Activated CD4-positive, alpha-beta memory T cell treated with anti-CD3 and anti-CD28 coated beads for 36 hours (primary cell): ENCODE results near the gene KCTD16. TPM values are rescaled to one million over a fixed set of nuclear protein-coding genes. Genes with fewer than 3 reads are reported as not detected.

Experiments used
- CTCF ChIA-PET: fragments of 350-600 bp; sonication (Branson Sonifier 250); formaldehyde crosslinking; loops from one replicate; lab custom pipeline; 2021; ENCODE audit warnings: antibody characterized with exemption, inconsistent platforms; lab: Charles Lee
- POLR2A ChIA-PET: fragments of 350-600 bp; sonication (Branson Sonifier 250); formaldehyde crosslinking; loops from one replicate; lab custom pipeline; 2021; ENCODE audit warnings: antibody characterized with exemption; lab: Charles Lee
- DNase-seq: peaks from one replicate; pipeline ENCODE4 v3.0.0-alpha.2; 2020
- H3K27ac Mint-ChIP-seq: one replicate; pipeline ENCODE4 v1.8.0; 2021; ENCODE audit warnings: mixed read lengths
- H3K27me3 Mint-ChIP-seq: one replicate; pipeline ENCODE4 v1.8.0; 2021; ENCODE audit warnings: mixed read lengths
- H3K36me3 Mint-ChIP-seq: one replicate; pipeline ENCODE4 v1.8.0; 2021; ENCODE audit warnings: mixed read lengths
- H3K4me1 Mint-ChIP-seq: one replicate; pipeline ENCODE4 v1.8.0; 2021; ENCODE audit warnings: low read depth, mixed read lengths
- H3K4me3 Mint-ChIP-seq: one replicate; pipeline ENCODE4 v1.8.0; 2021; ENCODE audit warnings: mild to moderate bottlenecking, mixed read lengths
- H3K9me3 Mint-ChIP-seq: one replicate; pipeline ENCODE4 v1.8.0; 2021; ENCODE audit warnings: mixed read lengths
- intact Hi-C: fragments of 100-400 bp; cut with micrococcal nuclease; formaldehyde crosslinking; loops from one replicate; pipeline ENCODE4 v1.15.1; 2023
- total RNA-seq, 2 experiments: library from RNA; stranded (reverse); gene quantifications; one replicate each; pipeline ENCODE4 v1.2.3, GENCODE V29; 2021

KCTD16 gene
- total RNA-seq, 2 experiments from 2014 or later = 0.24 to 0.27 TPM

DNA sequence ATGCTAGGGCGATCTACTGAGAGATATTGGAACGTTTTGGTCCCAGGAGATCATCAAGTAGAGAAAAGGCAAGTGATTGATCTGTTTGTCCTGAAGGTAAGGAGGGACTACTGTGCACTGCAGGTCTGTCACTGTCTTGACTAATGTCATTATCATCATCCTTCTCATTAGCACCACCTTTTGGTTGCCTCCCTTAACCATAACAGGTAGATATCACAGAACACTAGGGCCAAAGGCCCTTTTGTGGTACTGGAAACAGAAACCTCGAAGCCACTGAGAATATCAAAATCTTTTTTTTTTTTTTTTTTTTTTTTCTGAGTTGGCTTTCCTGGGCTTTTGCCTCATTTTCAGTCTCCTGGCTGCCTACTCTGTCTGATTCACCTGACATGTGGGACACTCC lies 134.0 kb downstream of the KCTD16 start:
- intact Hi-C loops = no loop called here
- CTCF ChIA-PET = no interaction called here
- no peak overlapping the region for H3K27ac Mint-ChIP-seq
- DNase-seq = no peak
- H3K4me1 Mint-ChIP-seq = no peaks in the 10 kb centered on the region
- no peaks in the 10 kb centered on the region for H3K36me3 Mint-ChIP-seq
- POLR2A ChIA-PET = no interaction called here
- H3K9me3 Mint-ChIP-seq = no peaks in the 10 kb centered on the region
- no peaks in the 10 kb centered on the region for H3K27me3 Mint-ChIP-seq
- no peak overlapping the region for H3K4me3 Mint-ChIP-seq

DNA sequence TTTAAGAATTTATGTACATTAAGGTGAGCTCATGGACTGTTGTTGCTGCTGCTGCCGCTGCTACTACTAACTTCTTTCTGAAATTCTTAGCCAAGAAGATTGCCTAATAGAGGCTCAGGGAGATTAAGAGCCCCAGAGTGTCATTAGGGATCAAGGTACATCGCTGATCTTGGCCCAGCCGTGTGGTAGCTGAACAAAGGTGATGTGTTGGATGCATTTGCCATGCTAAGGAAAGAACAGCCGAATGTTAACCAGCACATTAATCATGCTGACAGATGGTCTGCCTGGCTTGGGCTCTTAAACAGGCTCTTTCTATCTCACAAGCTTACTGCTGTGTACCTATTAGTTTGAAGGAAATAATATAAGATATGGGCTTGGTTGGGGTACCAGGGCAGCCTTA lies 137.1 kb downstream of the KCTD16 start:
- intact Hi-C loops = no loop called here
- Mint-ChIP-seq H3K36me3 (no peaks in the 10 kb centered on the region), H3K9me3 (no peaks in the 10 kb centered on the region), H3K27ac (no peak overlapping the region), H3K4me1 (no peaks in the 10 kb centered on the region), H3K4me3 (no peak overlapping the region), H3K27me3 (no peaks in the 10 kb centered on the region)
- ChIA-PET POLR2A (no interaction called here), CTCF (no interaction called here)
- no peak for DNase-seq

DNA sequence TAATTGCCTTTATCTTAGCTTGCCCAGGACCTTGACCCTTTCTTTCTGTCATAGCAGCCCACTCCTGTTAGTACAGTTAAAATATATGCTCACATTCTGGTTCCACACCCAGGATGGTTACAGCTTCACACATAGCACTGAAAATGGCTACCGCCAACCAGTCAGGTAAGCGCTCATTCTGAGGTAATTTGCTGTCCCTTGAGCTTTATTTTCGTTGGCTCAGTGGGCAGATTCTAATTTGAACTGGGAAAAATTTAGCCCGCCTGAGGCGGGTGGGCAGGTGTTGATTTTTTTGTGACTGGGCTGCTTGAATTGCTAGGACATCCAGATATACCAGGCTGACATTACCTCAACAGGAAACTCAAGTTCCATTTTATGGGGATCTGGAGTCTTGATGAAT lies 137.5 kb downstream of the KCTD16 start:
- no peaks in the 10 kb centered on the region for H3K4me1 Mint-ChIP-seq
- POLR2A ChIA-PET = no interaction called here
- intact Hi-C loops = no loop called here

DNA sequence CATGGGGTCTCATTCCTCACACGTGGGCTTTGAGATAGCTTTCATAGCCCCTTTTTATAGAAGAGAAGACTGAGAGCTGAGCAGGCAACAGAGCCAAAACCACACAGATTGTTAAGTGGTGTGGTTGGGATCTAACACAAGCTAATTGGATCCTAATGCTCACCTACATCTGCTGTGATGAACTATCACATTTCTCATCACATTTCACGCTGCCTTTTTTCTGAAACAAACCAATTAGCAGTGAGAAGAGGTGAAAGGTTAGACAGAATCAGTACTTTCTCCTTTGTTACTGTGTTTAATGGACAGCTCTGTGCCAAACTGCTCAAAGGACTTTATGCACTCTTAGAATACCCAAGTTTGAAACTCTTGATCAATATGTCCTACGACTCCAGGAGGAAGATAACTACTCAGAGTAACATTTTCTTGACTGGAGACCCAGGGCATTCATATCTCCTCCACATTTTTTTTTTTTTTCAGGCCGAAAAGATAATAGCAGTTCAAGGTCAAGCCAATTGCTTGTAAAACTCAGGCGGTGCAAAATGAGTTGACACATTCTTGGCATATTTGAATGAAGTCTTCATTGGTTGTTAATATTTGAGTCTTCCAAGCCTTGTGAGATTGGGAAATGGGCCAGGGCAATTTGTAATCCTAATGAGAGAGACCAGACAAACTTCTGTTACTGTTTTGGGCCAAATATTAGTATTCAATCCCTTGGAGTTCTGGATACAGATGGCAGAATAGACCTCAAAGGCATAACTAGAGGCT lies 138.4 kb downstream of the KCTD16 start:
- H3K4me3 Mint-ChIP-seq = no peak overlapping the region
- intact Hi-C loops = no loop called here
- H3K4me1 Mint-ChIP-seq = no peaks in the 10 kb centered on the region
- POLR2A ChIA-PET = no interaction called here
- CTCF ChIA-PET = no interaction called here
- H3K36me3 Mint-ChIP-seq = no peaks in the 10 kb centered on the region
- DNase-seq = no peak
- no peaks in the 10 kb centered on the region for H3K9me3 Mint-ChIP-seq
- H3K27ac Mint-ChIP-seq = no peak overlapping the region
- no peaks in the 10 kb centered on the region for H3K27me3 Mint-ChIP-seq

More for the DNA sequence above, 137.5 kb downstream of the KCTD16 start:
- Mint-ChIP-seq H3K9me3 (no peaks in the 10 kb centered on the region), H3K36me3 (no peaks in the 10 kb centered on the region), H3K4me3 (no peak overlapping the region), H3K27me3 (no peaks in the 10 kb centered on the region), H3K27ac (no peak overlapping the region)
- CTCF ChIA-PET = no interaction called here
- DNase-seq = no peak

DNA sequence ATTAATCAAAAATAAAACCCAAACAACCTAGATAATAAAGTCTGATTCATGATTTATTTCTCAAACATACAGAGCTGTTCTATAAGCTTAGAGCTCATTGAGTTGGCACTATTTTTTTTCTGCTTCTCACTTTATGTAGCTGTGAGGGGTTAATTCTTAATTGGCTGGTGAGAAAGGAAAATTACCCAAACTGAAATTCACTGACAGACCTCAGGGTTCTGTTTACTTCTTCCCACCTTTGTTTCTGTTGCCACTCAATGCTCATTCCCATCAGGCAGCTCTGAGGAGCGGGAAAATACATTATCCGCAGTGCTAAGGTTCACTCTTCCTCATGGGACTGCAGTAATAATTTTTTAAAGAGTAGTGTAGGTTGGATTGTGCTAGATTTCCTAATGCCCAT lies 139.9 kb downstream of the KCTD16 start:
- intact Hi-C loops = no loop called here
- POLR2A ChIA-PET = no interaction called here
- Mint-ChIP-seq H3K4me3 (no peak overlapping the region), H3K4me1 (no peaks in the 10 kb centered on the region), H3K9me3 (no peaks in the 10 kb centered on the region), H3K27me3 (no peaks in the 10 kb centered on the region), H3K27ac (no peak overlapping the region), H3K36me3 (no peaks in the 10 kb centered on the region)
- DNase-seq = no peak
- CTCF ChIA-PET = no interaction called here

DNA sequence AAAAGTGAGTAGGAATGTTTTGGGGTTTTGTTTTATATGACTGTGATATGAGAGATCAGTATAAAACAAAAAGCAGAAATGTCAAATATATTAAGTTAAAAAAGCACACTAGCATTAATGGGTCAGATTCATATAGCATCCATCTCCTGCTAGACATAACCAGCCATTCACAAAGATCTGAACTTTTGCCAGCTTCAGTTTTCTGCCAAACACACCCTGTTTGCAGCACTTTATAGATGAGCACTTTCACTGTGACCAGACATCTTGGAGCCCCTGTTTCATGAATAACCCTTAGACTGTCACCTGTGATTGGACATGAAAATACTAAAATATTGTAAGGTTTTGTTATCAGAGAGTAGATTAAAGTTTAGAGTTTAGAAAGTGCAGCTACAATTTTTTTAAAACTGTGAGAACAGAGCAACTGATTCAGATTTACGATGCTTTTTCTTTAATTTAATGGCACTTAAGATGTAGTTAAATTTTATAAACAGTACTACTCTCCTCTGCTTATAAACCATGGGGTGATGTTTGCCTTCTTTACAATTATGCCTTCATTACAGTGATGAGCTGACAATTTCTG lies 142.6 kb downstream of the KCTD16 start:
- intact Hi-C loops = no loop called here
- no peaks in the 10 kb centered on the region for H3K4me1 Mint-ChIP-seq
- ChIA-PET CTCF (no interaction called here), POLR2A (no interaction called here)
- H3K9me3 Mint-ChIP-seq = no peaks in the 10 kb centered on the region
- no peaks in the 10 kb centered on the region for H3K27me3 Mint-ChIP-seq
- H3K4me3 Mint-ChIP-seq = no peak overlapping the region
- no peak for DNase-seq
- H3K36me3 Mint-ChIP-seq = no peaks in the 10 kb centered on the region
- H3K27ac Mint-ChIP-seq = no peak overlapping the region

DNA sequence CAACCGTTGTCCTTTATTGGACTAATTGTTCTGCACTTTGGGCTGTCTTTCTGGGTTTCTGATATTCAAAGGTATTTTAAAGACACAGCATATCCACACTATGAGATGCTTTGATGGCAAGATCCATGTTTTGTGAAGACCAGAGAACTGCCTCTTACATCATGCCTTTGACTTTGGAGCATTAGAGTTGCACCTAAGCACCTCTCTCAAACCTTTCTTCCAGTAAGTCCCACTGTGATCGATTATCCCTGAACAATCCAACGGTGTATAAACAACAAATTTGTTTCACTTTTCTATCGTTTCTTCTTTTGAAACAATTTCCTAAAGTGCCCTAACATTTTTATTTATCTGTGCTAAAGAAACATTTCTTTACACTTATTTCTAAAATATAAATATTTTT lies 144.4 kb downstream of the KCTD16 start:
- intact Hi-C loops = no loop called here
- no peaks in the 10 kb centered on the region for H3K27me3 Mint-ChIP-seq
- no peak overlapping the region for H3K27ac Mint-ChIP-seq
- H3K36me3 Mint-ChIP-seq = no peaks in the 10 kb centered on the region
- H3K4me3 Mint-ChIP-seq = no peak overlapping the region
- no peaks in the 10 kb centered on the region for H3K9me3 Mint-ChIP-seq
- H3K4me1 Mint-ChIP-seq = no peaks in the 10 kb centered on the region
- POLR2A ChIA-PET = no interaction called here
- CTCF ChIA-PET = no interaction called here
- no peak for DNase-seq

DNA sequence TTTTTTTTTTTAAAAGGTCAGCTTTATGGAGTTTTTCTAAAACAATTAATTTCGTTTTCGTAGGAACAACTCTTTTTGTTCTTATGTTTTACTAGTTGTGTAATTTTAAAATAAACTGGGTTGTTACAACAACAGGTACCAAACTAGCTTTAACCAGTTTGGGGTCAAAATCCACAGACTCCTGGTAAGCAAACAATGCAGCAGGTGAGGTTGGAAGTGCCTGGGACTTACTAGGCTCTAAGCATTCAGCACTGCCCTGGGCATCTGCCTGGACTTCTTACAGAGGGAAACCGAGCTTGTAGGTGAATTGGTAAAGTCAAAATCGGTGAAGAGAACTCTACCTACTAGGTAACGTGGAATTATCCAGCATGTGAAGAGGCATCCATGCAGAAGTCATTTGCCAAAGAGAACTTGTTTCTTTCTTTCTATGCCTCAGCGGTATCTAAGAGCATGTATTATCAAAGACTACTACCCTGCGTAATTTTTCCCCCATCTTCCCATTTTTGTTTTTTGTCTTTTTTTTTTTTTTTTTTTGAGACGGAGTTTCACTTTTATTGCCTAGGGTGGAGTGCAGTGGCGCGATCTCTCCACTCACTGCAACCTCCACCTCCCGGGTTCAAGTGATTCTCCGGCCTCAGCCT lies 145.4 kb downstream of the KCTD16 start:
- H3K36me3 Mint-ChIP-seq = no peaks in the 10 kb centered on the region
- no peaks in the 10 kb centered on the region for H3K4me1 Mint-ChIP-seq
- POLR2A ChIA-PET = no interaction called here
- H3K9me3 Mint-ChIP-seq = no peaks in the 10 kb centered on the region
- CTCF ChIA-PET = no interaction called here
- no peaks in the 10 kb centered on the region for H3K27me3 Mint-ChIP-seq
- DNase-seq = no peak
- no peak overlapping the region for H3K27ac Mint-ChIP-seq
- no peak overlapping the region for H3K4me3 Mint-ChIP-seq
- intact Hi-C loops = no loop called here

DNA sequence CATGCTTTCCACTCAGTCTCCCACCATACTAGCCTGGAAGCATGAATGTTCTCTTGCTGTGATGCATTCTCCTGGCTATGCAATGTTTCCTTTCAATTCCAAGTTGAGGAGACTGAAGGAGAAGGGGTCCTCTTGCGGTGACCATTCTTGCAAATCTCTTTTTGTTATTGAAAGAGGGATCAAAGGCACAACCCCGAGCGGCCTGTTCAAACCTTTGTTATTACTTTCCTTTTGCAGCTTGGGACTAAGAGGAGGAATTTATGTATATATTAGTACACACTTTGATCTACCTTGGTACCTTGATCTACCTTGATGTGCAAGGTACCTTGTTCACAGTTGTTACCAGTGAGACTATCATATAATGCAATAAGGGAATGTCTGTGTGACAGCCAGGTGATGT lies 147.3 kb downstream of the KCTD16 start:
- intact Hi-C loops = no loop called here
- Mint-ChIP-seq H3K9me3 (no peaks in the 10 kb centered on the region), H3K4me3 (no peak overlapping the region), H3K36me3 (no peaks in the 10 kb centered on the region), H3K27me3 (peaks cover 4% of the 10 kb centered on the region), H3K4me1 (no peaks in the 10 kb centered on the region), H3K27ac (no peak overlapping the region)
- ChIA-PET POLR2A (no interaction called here), CTCF (no interaction called here)
- DNase-seq = no peak

DNA sequence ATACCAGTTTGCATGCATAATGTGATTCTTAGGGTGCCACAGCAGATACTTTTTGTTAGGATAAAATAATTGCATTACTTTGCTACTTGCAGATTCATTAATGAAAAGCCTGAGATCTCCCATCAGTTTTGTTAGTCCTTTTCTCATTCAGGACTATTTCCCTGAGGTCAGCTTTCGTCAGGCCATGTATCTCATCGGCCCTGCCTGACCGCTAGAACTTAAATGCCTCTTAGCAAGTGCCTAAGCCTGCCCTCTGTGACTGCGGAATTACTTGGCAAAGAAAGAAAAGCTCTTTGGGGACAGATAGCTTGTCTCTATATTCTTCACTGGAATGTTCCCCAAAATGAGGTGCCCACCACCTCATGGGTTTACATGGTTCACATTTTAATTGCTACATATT lies 147.8 kb downstream of the KCTD16 start:
- Mint-ChIP-seq H3K4me3 (no peak overlapping the region), H3K27ac (no peak overlapping the region), H3K36me3 (no peaks in the 10 kb centered on the region), H3K4me1 (no peaks in the 10 kb centered on the region), H3K9me3 (no peaks in the 10 kb centered on the region), H3K27me3 (peaks cover 4% of the 10 kb centered on the region)
- DNase-seq = no peak
- CTCF ChIA-PET = no interaction called here
- intact Hi-C loops = no loop called here
- POLR2A ChIA-PET = no interaction called here

DNA sequence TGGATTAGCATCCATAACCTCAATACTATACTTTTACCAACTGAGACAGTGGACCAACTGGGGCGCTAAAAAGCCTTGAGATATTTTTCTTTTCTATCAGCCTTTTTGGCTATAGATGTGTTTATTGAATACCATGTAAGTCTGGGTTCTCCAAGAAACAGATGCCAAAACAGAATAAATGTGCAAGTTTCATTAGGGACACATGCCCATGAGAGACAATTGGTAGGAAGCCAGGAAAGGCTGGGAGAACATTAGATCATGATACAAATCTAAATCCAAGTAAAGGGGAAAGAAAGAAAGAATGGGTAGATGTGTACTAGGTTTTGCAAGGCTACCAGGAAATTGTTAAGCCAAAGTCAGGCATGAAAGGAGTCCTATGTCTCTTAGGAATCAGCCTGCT lies 152.5 kb downstream of the KCTD16 start:
- DNase-seq = no peak
- Mint-ChIP-seq H3K4me1 (no peaks in the 10 kb centered on the region), H3K4me3 (no peak overlapping the region), H3K9me3 (no peaks in the 10 kb centered on the region), H3K27me3 (peaks cover 4% of the 10 kb centered on the region), H3K36me3 (no peaks in the 10 kb centered on the region), H3K27ac (no peak overlapping the region)
- ChIA-PET CTCF (no interaction called here), POLR2A (no interaction called here)
- intact Hi-C loops = no loop called here

DNA sequence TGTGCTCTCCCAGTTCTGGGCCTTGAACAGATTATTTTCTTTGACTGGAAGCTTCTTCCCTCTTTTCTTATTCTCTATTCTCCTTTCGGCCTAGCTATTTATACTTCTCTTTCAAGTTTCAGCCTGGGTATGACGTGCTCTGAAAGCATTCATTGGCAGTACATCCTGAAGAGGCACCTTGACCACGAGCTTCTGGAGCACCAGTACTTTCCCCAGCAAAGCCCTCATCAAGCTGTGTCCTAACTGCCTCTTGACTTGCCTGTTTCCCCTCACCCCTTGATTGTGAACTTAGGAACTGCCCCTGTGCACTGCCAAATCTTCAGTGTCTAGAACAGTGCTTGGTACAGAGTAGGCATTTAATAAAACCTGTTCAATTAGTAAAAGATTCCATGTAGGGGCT lies 154.9 kb downstream of the KCTD16 start:
- POLR2A ChIA-PET = no interaction called here
- no peak overlapping the region for H3K4me3 Mint-ChIP-seq

DNA sequence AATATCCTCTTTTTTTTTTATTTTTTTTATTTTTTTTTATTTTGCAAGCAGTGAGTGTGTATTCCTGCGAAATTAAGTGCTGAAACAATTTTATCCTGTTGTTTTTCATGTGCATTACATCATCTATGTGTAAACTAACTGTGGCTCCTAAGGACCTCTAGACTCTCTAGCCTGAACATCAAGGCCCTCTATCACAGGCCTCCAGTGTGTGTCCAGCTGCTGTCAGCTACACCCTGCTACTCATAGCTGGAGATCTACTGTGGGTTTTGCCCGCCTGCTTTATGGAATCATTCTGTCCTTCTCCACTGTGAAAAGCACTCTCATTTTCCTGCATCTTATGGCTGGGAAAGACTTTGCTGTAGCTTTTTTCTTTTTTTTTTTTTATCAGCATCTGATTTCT lies 157.8 kb downstream of the KCTD16 start:
- POLR2A ChIA-PET = no interaction called here

More for the DNA sequence above, 154.9 kb downstream of the KCTD16 start:
- intact Hi-C loops = no loop called here
- CTCF ChIA-PET = no interaction called here
- no peak overlapping the region for H3K27ac Mint-ChIP-seq
- peaks cover 4% of the 10 kb centered on the region for H3K27me3 Mint-ChIP-seq
- no peaks in the 10 kb centered on the region for H3K36me3 Mint-ChIP-seq
- no peaks in the 10 kb centered on the region for H3K9me3 Mint-ChIP-seq
- DNase-seq = no peak
- H3K4me1 Mint-ChIP-seq = no peaks in the 10 kb centered on the region

More for the DNA sequence above, 157.8 kb downstream of the KCTD16 start:
- CTCF ChIA-PET = no interaction called here
- intact Hi-C loops = no loop called here
- Mint-ChIP-seq H3K4me1 (no peaks in the 10 kb centered on the region), H3K27me3 (no peaks in the 10 kb centered on the region), H3K36me3 (no peaks in the 10 kb centered on the region), H3K27ac (no peak overlapping the region), H3K4me3 (no peak overlapping the region), H3K9me3 (no peaks in the 10 kb centered on the region)
- no peak for DNase-seq
